GM12892 (cell line): ENCODE measurements around the gene SORCS2.

Source experiments
- POLR2A ChIP-seq: IDR thresholded peaks from 2 replicates; pipeline ENCODE4 v1.6.1; 2011; ENCODE audit warnings: low read depth, low read length, control low read depth
- POLR2AphosphoS5 ChIP-seq: IDR thresholded peaks from 2 replicates; pipeline ENCODE4 v1.6.1; 2011; ENCODE audit warnings: low read depth, low read length, control low read depth
- TAF1 ChIP-seq: IDR thresholded peaks from 2 replicates; pipeline ENCODE4 v1.6.1; 2011; ENCODE audit warnings: low read depth, mild to moderate bottlenecking, control low read depth, low read length, borderline replicate concordance

- no peak for TF ChIP-seq POLR2AphosphoS5
- no peak for TF ChIP-seq POLR2A
- no peak for TF ChIP-seq TAF1
Measured at GRCh38 chr4:7347981-7348380, 155.6 kb downstream of the SORCS2 start.
